NCI-H187 (cell line): ENCODE measurements around the gene SLC30A9.

Experiments
- DNase-seq, 2 experiments: peaks; one replicate each; lab custom pipeline; 2025; lab: John Stamatoyannopoulos, UW

Gene SLC30A9

DNA sequence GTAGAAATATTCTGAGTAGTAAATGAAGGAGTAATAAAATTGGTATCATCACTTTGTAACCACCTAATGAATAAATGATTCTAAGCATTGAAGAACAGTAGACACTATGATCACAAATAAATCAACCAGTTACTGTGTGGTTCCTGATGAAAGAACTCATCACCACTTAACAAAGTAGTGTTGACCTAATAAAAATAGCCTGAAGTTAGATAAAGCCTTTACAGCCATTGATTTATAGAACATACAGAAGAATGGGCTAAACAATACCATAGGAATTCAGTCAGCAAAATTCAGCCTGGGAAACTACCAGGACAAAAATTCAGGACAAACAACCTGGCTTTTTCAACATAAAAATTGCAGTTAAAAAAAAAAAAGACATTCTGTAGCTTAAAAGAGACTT, 9.0 kb downstream of the SLC30A9 start:
- DNase-seq: no peak

DNA sequence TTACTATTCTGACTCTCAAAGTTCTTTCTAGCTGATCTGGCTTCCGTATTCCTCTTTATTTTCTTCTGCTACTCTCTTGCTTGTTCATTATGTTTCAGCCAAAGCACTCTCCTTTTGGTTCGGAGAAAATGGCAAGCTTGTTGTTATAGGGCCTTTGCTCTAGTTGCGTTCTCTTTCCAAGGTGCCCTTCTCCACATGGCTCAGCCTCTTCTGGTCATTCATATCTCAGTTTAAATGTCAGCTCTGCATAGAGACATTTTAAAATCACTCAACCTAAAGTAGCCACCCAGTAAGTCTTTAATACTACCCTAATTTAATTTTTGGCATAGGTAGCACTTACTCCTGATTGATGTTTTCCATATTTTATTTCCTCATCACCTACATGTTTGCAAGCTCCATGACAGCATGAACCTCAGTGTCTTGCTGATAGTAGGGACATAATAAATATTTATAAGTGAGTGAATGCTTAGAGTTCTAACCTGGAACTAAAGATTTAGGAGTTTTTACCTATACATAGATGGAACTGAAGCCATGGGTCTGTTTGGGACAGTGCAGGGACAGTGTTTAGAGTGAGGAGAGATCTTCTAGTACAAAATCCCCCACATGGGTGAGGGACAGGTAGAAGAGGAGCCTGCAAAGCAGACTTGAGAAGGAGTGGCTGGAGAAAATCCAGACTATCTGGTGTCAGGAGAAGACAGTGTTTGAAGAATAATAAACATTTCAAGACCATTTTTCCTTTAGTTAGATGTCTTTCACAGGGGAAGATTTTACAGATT, 17.9 kb downstream of the SLC30A9 start:
- DNase-seq: no peak

GRCh38 chr4:42015438-42015837, 25.1 kb downstream of the SLC30A9 start:
- DNase-seq: no peak

- no peak for DNase-seq
Observed at GRCh38 chr4:42018451-42018850, 28.1 kb downstream of the SLC30A9 start.

DNA sequence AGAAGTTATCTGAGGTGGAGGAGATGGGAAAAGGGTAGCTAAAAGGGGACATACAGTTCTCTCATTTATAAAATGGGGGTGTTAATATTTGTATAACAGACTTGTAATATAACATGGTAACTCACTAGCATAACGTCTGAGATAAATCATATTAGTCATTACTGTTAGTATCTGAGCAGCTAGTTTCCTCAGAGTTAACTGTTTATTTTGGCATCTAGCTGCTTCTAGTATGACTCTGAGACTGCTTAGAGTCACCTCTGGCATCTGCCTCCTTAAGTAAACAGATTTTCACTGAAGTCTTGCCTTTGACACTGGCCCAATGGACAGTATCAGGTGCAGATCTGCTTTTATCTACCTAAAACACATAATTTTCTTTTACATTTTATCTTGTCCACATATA, 58.1 kb downstream of the SLC30A9 start:
- DNase-seq: no peak

DNA sequence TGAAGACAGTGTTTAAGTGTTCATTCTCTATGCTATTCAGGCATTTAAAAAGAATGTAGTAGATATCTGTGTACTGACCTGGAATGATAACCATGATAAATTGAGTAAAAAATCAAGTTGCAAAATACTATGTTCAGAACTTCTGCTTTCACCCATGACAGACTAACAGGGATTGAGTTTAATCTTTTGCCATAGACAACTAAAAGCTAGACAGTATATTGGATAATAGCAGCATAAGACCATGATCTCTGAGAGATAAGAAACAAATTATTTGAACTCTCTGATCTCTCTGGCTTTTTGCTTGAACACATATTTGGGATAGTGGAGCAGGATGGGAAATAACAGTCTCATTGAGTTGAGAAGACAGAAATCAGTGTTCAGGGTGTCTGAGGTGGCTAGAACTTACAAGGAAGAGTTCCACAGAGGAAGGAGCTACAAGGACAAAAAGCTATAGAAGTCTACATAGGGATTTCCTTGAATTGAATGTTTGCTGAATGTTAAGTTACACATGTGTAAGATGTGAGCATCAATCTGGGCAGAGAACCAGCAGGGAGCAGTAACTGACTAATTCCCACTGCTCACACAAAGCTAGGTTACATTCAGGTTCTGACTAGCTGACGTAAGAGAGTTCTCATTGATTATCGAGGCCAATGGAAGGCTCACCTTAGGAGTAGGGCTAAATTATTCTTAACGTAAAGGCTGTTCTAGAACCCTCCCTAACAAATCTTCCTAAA, 60.4 kb downstream of the SLC30A9 start:
- no peak for DNase-seq

GRCh38 chr4:42066402-42066801, 76.1 kb downstream of the SLC30A9 start:
- no peak for DNase-seq

DNA sequence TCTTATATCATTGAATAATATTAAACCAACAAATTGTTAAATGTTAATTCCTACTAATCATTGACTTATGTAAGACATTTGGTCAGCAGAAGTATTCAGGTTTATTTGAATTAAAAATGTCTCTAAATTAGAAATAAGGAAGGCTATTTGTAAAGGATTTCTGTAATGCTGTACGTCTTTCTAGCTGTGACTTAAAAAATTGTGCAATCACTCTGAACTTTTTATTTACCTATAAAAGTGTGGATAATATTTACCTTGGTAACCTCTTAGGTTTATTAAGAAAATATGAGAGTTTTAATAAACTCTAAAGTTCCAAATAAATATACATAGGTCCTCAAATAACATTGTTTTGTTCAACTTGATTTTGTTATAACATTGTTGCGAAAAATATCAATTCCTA, 76.9 kb downstream of the SLC30A9 start:
- no peak for DNase-seq

DNA sequence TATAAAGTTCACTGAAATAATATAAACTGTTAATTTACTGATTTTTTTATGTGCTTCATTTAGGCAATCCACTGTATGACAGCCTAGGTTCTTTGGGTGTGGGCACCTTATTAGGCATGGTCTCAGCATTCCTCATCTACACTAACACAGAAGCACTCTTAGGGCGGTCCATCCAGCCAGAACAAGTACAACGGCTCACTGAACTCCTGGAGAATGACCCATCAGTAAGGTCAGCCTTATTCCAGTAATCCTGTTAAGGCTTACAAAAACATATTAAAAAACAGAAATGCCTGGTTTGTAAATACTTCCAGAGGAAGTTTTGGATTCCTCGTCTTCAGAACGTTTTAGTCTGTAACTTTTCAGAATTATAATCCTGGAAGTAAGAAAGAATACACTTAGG, 80.1 kb downstream of the SLC30A9 start:
- DNase-seq: no peak

DNA sequence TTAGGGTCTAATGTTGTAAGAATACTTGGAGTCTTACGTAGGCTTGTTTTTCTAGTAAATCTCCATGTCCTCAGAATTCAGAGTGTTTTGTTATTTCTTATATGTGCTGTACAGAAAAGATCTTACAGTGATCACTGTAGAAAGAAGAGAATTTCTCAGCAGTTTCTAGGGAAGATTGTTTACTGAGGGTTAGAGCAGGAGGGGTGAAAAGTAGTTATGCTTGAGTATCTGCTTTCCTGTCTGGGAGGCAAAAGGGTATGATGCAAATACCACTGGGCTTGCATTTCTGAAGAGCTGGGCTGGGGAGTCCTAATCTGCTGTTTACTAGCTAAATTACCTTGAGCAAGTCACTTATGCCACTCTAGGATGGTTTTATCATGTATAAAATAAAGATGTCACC, 84.0 kb downstream of the SLC30A9 start:
- no peak for DNase-seq

- DNase-seq: no peak
Observed at GRCh38 chr4:42078184-42078801, 88.0 kb downstream of the SLC30A9 start.

- no peak for DNase-seq
Observed at GRCh38 chr4:42080306-42080705, 90.0 kb downstream of the SLC30A9 start.

DNA sequence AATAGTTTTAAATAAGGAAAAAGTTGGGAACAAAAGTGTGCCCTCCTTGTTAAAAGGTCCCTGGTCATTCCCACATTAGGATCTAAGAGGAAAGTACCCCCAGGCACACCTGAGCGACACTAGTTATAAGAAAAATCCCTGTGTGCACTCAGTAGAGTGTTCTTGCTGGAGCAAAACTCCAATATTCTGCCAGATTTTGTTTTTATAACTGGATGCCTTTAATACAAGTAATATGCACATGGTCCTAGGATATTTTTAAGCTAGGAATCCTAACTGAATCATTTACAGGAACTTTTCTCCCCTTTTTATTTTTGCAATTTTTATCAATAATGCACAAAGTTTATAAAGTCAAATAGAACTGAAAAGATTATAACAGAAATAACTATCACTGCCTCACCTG, 93.5 kb downstream of the SLC30A9 start:
- DNase-seq: no peak

DNA sequence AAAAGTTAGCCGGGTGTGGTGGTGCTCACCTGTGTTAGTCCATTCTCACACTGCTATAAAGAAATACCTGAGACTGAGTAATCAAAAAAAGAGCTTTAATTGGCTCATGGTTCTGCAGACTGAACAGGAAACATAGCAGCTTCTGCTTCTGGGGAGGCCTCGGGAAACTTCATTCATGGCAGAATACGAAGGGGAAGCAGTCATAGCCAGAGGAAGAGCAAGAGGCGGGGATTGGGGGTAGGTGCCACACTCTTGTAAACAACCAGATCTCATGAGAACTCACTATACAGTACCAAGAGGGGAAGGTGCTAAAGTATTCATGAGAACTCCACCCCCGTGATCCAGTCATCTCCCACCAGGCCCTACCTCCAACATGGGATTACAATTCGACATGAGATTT, 98.1 kb downstream of the SLC30A9 start:
- no peak for DNase-seq

- DNase-seq: no peak
Observed at GRCh38 chr4:42101446-42101975, 111.2 kb downstream of the SLC30A9 start.

DNA sequence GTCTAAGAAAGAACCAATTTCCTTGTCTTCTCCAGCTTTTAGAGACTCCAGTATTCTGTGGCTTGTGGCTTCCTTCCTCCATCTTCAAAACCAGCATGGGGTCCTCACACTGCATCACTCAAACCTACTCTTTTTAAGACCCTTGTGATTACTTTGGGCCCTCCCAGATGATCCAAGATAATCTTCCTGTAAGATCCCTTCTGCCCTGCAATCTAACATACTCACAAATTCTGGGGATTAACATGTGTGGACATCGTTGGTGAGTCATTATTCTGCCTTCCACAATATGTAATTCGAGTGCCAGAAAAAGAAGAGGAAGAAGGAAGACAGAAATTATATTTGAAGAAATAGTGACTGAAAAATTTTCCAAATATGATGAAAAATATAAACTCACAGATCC, 114.2 kb downstream of the SLC30A9 start:
- no peak for DNase-seq

- DNase-seq: no peak
Observed at GRCh38 chr4:42112846-42113245, 122.5 kb downstream of the SLC30A9 start.

GRCh38 chr4:42119886-42120285, 129.6 kb downstream of the SLC30A9 start:
- no peak for DNase-seq

DNA sequence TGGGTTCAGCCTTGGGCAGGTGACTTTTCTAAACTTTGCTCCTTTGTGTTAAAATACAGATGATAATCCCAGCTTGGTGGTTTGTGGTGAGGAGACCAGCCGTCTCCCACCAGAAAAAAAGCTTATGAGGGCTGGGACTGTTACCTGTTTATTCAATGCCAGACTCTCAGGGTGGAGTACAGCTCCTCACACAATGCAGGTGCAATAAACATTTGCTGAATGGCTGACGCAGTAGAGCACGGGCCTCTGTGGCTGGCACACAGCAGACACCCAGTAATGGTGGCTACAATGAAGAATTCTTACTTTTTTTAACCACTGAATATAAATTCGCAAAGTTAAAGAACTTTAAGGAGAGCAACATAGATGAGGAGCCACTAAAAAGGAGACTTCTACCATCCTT, 131.9 kb downstream of the SLC30A9 start:
- DNase-seq: no peak

- DNase-seq: no peak
Observed at GRCh38 chr4:42123071-42123644, 132.8 kb downstream of the SLC30A9 start.

- no peak for DNase-seq
Observed at GRCh38 chr4:42132099-42132498, 141.8 kb downstream of the SLC30A9 start.

GRCh38 chr4:42133006-42133405, 142.7 kb downstream of the SLC30A9 start:
- DNase-seq: no peak

DNA sequence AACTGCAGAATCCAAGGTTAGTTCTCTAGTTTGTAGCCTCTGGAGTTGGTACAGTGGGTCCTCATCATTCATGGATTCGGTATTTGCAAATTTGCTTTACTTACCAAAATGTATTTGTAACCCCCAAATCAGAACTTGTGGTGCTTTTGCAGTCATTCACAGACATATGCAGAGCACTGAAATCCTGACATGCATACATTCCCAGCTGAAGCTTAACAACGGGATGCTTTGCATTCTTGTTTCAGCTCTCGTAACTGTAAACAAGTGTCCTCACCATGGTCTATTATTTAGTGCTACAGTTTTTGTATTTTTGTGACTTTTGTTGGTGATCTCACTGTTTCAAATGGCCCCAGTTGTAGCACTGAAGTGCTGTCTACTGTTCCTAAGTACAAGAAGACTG, 146.0 kb downstream of the SLC30A9 start:
- no peak for DNase-seq
